ENCODE results near the gene DMD. TPM values are rescaled to one million over a fixed set of nuclear protein-coding genes. Genes with fewer than 3 reads are reported as not detected.

Gene DMD
- total and polyA plus RNA-seq, 2 of the 8 experiments (the other 6 are each of a cell fraction or from before 2014, with no cell fraction given): 4.8 to 7.4 TPM

- POLR2A ChIA-PET (ENCODE audit: partially characterized antibody): no interaction called here
- no peak overlapping the region for H2AK5ac ChIP-seq (ENCODE audit: low read depth, low read length)
- no peak for FAIRE-seq
Observed at GRCh38 chrX:32597777-32598176, 613.6 kb downstream of the DMD start.

More at GRCh38 chrX:32597777-32598176, 613.6 kb downstream of the DMD start:
- TF ChIP-seq SIRT6 (IDR thresholded peaks at IDR 0.05; ENCODE audit: low read length) (no peak), ASH2L (IDR thresholded peaks at IDR 0.05; ENCODE audit: low read length) (no peak), FOSL1 (IDR thresholded peaks at IDR 0.05; ENCODE audit: insufficient read depth, low read depth, low read length) (no peak), SAP30 (IDR thresholded peaks at IDR 0.05; ENCODE audit: insufficient read depth, insufficient replicate concordance, low read length) (no peak), TBP (IDR thresholded peaks at IDR 0.05; ENCODE audit: low read depth, low read length) (no peak), RXRA (IDR thresholded peaks at IDR 0.05; ENCODE audit: insufficient read depth, low read depth, low read length) (no peak), SRF (IDR thresholded peaks at IDR 0.05; ENCODE audit: low read depth, low read length) (no peak), ZNF274 (IDR thresholded peaks at IDR 0.05; ENCODE audit: borderline replicate concordance, extremely low read depth, low read length) (no peak), SUZ12 (IDR thresholded peaks at IDR 0.05; ENCODE audit: low read length) (no peak), TCF12 (IDR thresholded peaks at IDR 0.05; ENCODE audit: low read depth, low read length) (no peak), SP4 (IDR thresholded peaks at IDR 0.05; ENCODE audit: low read length) (no peak), NANOG (IDR thresholded peaks at IDR 0.05; ENCODE audit: insufficient read depth, low read depth, low read length, poor library complexity, severe bottlenecking) (no peak), EGR1 (IDR thresholded peaks at IDR 0.05; ENCODE audit: borderline replicate concordance, low read depth, low read length) (no peak), POLR2AphosphoS5 (IDR thresholded peaks at IDR 0.05; ENCODE audit: low read depth, low read length) (no peak)
- Histone ChIP-seq H4K20me1 (replicated peaks in 1 of 2; ENCODE audit: control insufficient read depth in 1 of 2, insufficient read depth in 2 of 2, low read length in 2 of 2) (no peaks in the 10 kb centered on the region), H3K4me3 (ENCODE audit: extremely low read depth in 1 of 4, insufficient read depth in 2 of 4, low read depth in 3 of 4, low read length in 4 of 4) (no peak overlapping the region), H3K79me1 (ENCODE audit: low read depth, low read length) (no peaks in the 10 kb centered on the region), H3K9me3 (ENCODE audit: insufficient read depth in 2 of 2, low read depth in 1 of 2, low read length in 1 of 2) (no peaks in the 10 kb centered on the region), H2BK5ac (ENCODE audit: low read depth, low read length) (no peak overlapping the region), H3K4me2 (ENCODE audit: insufficient read depth in 1 of 2, low read depth in 2 of 2, low read length in 2 of 2) (no peak overlapping the region), H2AFZ (ENCODE audit: low read length) (no peak overlapping the region), H3K4me1 (replicated peaks in 1 of 4; ENCODE audit: control insufficient read depth in 3 of 4, insufficient read depth in 4 of 4, low read length in 3 of 4) (no peaks in the 10 kb centered on the region), H3K56ac (replicated peaks; ENCODE audit: insufficient read length, low read depth, low read length) (no peak overlapping the region), H3K23me2 (ENCODE audit: low read depth, low read length) (no peaks in the 10 kb centered on the region), H3K79me2 (ENCODE audit: control insufficient read depth in 1 of 2, insufficient read depth in 2 of 2, low read length in 2 of 2) (no peaks in the 10 kb centered on the region), H3K14ac (ENCODE audit: insufficient read length) (no peak overlapping the region), H4K8ac (ENCODE audit: extremely low read depth, insufficient read depth, low read length) (no peak overlapping the region), H4K91ac (replicated peaks; ENCODE audit: insufficient read length, low read length) (no peak overlapping the region), H3K18ac (ENCODE audit: extremely low read depth, low read length) (no peak overlapping the region), H2BK15ac (ENCODE audit: low read length) (no peak overlapping the region), H3K27me3 (replicated peaks in 1 of 4; ENCODE audit: control insufficient read depth in 3 of 4, extremely low read depth in 1 of 4, insufficient read depth in 3 of 4, low read length in 3 of 4) (no peaks in the 10 kb centered on the region), H3K9ac (replicated peaks in 1 of 4; ENCODE audit: extremely low read depth in 1 of 4, low read depth in 3 of 4, low read length in 3 of 4) (no peak overlapping the region), H2BK12ac (ENCODE audit: low read depth, low read length) (no peak overlapping the region), H4K5ac (ENCODE audit: insufficient read length, low read depth, low read length) (no peak overlapping the region), H3K27ac (ENCODE audit: low read depth, low read length) (no peak overlapping the region), H2BK20ac (ENCODE audit: low read length) (no peak overlapping the region), H3K23ac (ENCODE audit: insufficient read length) (no peak overlapping the region), H3K36me3 (ENCODE audit: control insufficient read depth in 2 of 4, insufficient read depth in 4 of 4, low read length in 3 of 4) (no peaks in the 10 kb centered on the region), H2BK120ac (replicated peaks; ENCODE audit: low read depth, low read length) (no peak overlapping the region), H3K4ac (replicated peaks; ENCODE audit: insufficient read length, low read depth, low read length) (no peak overlapping the region)
- CTCF ChIA-PET (ENCODE audit: partially characterized antibody): no interaction called here
- WGBS, 2 experiments (ENCODE audit: extremely low coverage in 1 of 2, insufficient coverage in 1 of 2, insufficient read length in 1 of 2, insufficient replicate concordance in 2 of 2, low coverage in 1 of 2, low lambda C conversion rate in 2 of 2, missing lambda C conversion rate in 1 of 2): 95% methylated on average over 4 of the region's 4 CpGs; no CpG with 5 or more reads in 1 of the 2 experiments
- no peak for DNase-seq (ENCODE audit: low read depth in 1 of 2, low spot score in 2 of 2)

Measured in H1 (cell line).